Right lobe of liver (tissue), 6 donors: ENCODE results near the gene ADAM10. TPM values are rescaled to one million over a fixed set of nuclear protein-coding genes. Genes with fewer than 3 reads are reported as not detected.

Experiments
- ATAC-seq, 4 donors: fragments of 200-7000 bp; cut with Tn5 transposase; one replicate each; pipeline ENCODE4 v1.9.1; 2020; ENCODE audit warnings: mild to moderate bottlenecking in 4 of 4, moderate library complexity in 4 of 4
- DNase-seq, 3 donors: peaks; one replicate each; pipeline ENCODE4 v3.0.0-alpha.2; 2020
- H3K27ac ChIP-seq, 3 donors: fragments of 200-600 bp; one replicate each; pipeline ENCODE4 v1.8.0; 2022
- H3K27me3 ChIP-seq, 2 donors: fragments of 200-600 bp; one replicate each; pipeline ENCODE4 v1.8.0; 2022
- H3K36me3 ChIP-seq, 4 donors: fragments of 200-600 bp; sonication (generic) in 1 of 4; one replicate each; pipeline versions ENCODE4 v1.5.1 to v1.8.0; 2017 to 2022; ENCODE audit warnings: control low read depth in 1 of 4
- H3K4me1 ChIP-seq, 4 donors: fragments of 200-600 bp; sonication (generic) in 1 of 4; one replicate each; pipeline versions ENCODE4 v1.5.1 to v1.8.0; 2017 to 2022; ENCODE audit warnings: control low read depth in 1 of 4
- H3K4me3 ChIP-seq, 3 donors: fragments of 200-600 bp; one replicate each; pipeline ENCODE4 v1.8.0; 2022
- H3K9me3 ChIP-seq, 4 donors: fragments of 200-600 bp; sonication (generic) in 1 of 4; one replicate each; pipeline versions ENCODE4 v1.5.1 to v1.8.0; 2017 to 2022; ENCODE audit warnings: control low read depth in 1 of 4
- CTCF ChIP-seq, 4 donors: fragments of 200-600 bp in 3 of 4; fragments of 450-650 bp in 1 of 4; IDR thresholded peaks; one replicate each; pipeline versions ENCODE4 v1.5.1 to v1.8.0; 2016 to 2022; ENCODE audit warnings: antibody characterized with exemption in 4 of 4, mild to moderate bottlenecking in 2 of 4
- POLR2A ChIP-seq: fragments of 450-650 bp; IDR thresholded peaks from one replicate; pipeline ENCODE4 v1.6.1; 2017; ENCODE audit warnings: antibody characterized with exemption, mild to moderate bottlenecking
- WGBS: methylation state at CpG from one replicate; pipeline ENCODE4 v1.1.6; 2018; ENCODE audit warnings: low coverage, low lambda C conversion rate; ENCODE audit not compliant: insufficient coverage; ENCODE audit errors: missing lambda C conversion rate; 5-methylcytosine and 5-hydroxymethylcytosine counted together
- intact Hi-C, 2 donors: fragments of 100-400 bp; cut with DNase I; formaldehyde crosslinking; loops; one replicate each; pipeline versions ENCODE4 v1.11.2 to v1.14.1; 2022
- total RNA-seq, 6 experiments: library from RNA; depleted of rRNA in 2 of 6; stranded (reverse); fragments of >200 nt in 2 of 6; fragmentation: NEBNext Ultra II Directional in 3 of 6; extraction: Animal tissue kit (Norgen Biotek cat#: 25700) in 3 of 6; gene quantifications; one replicate each; pipeline versions ENCODE4 v1.1.0 to v1.2.4, GENCODE V29; 2016 to 2023
- donor health status: DM: no; HTN: yes; CAD: no.
- donor health status: DM: no; HTN: no; CAD: no.
- donor health status: DM: no; HTN: no; CAD: no.
- donor health status: DM: no; HTN: yes; CAD: no.
- donor health status: DM: no; HTN: yes; CAD: no.

ADAM10 gene
- total RNA-seq, 6 experiments from 2014 or later, result 24.1 to 78.1 (median 43.3) TPM

DNA sequence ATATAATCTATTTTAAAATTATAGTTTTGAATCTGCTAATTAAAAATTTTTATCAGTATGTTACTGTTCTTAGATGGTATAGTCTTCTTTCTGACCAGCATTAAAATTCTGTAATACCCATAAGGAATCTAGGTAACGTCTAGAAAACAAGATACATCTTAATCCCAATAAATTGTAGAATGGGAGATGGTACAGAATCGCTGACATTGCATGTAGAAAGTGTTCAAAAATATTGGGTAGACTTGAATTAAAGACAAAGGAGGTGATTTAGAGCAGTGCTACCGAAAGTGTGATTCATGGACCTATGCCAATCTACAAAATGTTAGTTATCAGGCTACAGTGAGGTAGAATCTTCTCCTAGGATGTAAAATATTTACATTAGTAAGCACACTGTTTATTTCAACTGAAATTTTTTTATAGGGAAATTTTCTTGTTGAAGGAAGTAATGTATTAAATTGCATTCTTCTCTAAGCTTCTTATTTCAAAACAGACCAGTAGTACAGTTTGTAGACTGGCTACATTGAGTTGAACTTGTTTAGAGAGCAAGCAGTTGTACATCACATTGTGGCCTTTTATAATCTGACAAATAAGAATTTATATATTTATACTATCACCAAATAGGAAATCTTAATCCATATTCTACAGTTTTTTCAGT, 38.7 kb upstream of the ADAM10 start:
- no peaks in the 10 kb centered on the region for H3K36me3 ChIP-seq
- 100% methylated on average over 3 of the region's 3 CpGs for WGBS
- no peaks in the 10 kb centered on the region for H3K27me3 ChIP-seq
- ATAC-seq (no peak), DNase-seq (no peak)
- intact Hi-C loops, result no loop called here
- TF ChIP-seq POLR2A (no peak), CTCF (IDR thresholded peaks at IDR 0.05) (no peak)
- H3K27ac ChIP-seq, result no peak overlapping the region
- H3K4me3 ChIP-seq, result no peak overlapping the region
- no peaks in the 10 kb centered on the region for H3K4me1 ChIP-seq
- no peaks in the 10 kb centered on the region for H3K9me3 ChIP-seq

- Histone ChIP-seq H3K9me3 (no peaks in the 10 kb centered on the region), H3K4me3 (no peak overlapping the region), H3K27me3 (no peaks in the 10 kb centered on the region), H3K4me1 (no peaks in the 10 kb centered on the region), H3K36me3 (no peaks in the 10 kb centered on the region), H3K27ac (no peak overlapping the region)
- 60% methylated on average over 5 of the region's 6 CpGs for WGBS
- ATAC-seq (no peak), DNase-seq (no peak)
- no peak for TF ChIP-seq CTCF (IDR thresholded peaks at IDR 0.05)
- no peak for TF ChIP-seq POLR2A
- intact Hi-C loops, result no loop called here
Observed at GRCh38 chr15:58785355-58785754, 35.8 kb upstream of the ADAM10 start.

DNA sequence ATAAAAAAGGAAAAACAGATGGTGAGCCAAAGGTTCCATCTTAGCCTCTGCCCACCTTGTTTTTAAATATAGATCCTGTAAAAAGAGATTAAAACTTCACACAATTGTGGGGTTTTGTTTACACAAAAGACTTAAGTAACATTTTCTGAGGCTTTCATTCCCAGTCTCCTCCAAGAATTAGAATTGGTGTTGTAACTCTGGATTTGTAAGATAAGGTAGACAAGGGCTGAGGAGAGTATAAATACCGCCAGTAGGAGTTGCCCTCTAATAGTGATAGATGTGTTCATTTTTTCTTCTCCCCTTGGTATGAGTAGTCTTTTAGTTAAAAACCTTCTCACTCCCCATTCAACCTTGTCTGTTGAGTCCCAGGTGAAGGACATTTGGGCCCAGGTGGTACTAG, 30.0 kb upstream of the ADAM10 start:
- 80% methylated on average over 1 of the region's 1 CpG for WGBS
- no peak for TF ChIP-seq CTCF (IDR thresholded peaks at IDR 0.05)
- no peak for TF ChIP-seq POLR2A
- no peaks in the 10 kb centered on the region for H3K4me1 ChIP-seq
- intact Hi-C loops, result no loop called here
- H3K4me3 ChIP-seq, result no peak overlapping the region
- no peak for DNase-seq
- ATAC-seq, result no peak
- no peaks in the 10 kb centered on the region for H3K27me3 ChIP-seq
- H3K36me3 ChIP-seq, result no peaks in the 10 kb centered on the region
- H3K9me3 ChIP-seq, result no peaks in the 10 kb centered on the region
- no peak overlapping the region for H3K27ac ChIP-seq

DNA sequence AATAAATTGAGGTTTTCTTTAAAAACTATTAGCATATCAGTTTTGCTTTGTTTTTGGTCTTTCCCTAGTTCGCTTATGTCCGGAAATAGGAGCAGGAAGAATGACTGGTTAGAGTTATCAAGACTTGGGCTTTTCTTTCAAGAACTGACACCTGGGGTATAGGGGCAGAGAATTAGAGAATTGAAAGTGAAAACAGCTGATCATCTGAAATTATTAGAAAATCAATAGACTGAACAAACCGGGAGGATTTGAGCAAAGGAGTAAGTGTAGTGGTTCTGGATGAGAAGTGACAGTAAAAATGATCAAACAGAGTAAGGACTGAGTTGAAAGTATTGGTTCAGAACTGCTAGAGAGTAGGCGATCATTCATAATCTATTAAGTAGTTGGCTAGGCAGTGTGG, 27.6 kb upstream of the ADAM10 start:
- 57% methylated on average over 4 of the region's 4 CpGs for WGBS
- TF ChIP-seq POLR2A, result no peak
- no peak for TF ChIP-seq CTCF (IDR thresholded peaks at IDR 0.05)

DNA sequence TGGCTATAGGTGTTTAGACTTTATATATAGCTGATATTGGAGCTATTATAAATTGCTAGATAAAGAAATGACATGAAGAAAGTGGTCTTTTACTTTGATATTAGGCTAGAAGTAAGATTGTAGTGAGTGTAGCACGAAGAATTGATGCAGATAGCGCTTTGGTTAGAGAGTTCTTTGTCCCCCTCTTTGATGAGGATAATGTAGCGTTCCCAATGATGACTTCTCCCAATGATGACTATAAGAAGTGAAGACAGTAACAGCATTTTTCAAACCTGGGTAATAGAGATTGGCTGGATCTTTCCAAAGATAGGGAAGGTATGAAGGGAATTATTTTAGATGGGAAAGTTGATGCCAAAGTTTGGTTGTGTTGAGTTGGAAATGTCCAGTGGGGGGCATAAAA, 25.9 kb upstream of the ADAM10 start:
- Histone ChIP-seq H3K36me3 (no peaks in the 10 kb centered on the region), H3K4me3 (no peak overlapping the region), H3K27me3 (no peaks in the 10 kb centered on the region), H3K9me3 (no peaks in the 10 kb centered on the region), H3K27ac (no peak overlapping the region), H3K4me1 (peaks cover 0 to 21% (median 7%) of the 10 kb centered on the region in 4 donors)
- intact Hi-C loops, result no loop called here
- 92% methylated on average over 3 of the region's 3 CpGs for WGBS
- no peak for TF ChIP-seq POLR2A
- no peak for TF ChIP-seq CTCF (IDR thresholded peaks at IDR 0.05)
- ATAC-seq (no peak), DNase-seq (no peak)

More for the DNA sequence above, 27.6 kb upstream of the ADAM10 start:
- no peak for ATAC-seq
- intact Hi-C loops, result no loop called here
- no peak for DNase-seq
- Histone ChIP-seq H3K4me1 (peaks cover 0 to 20% (median 7%) of the 10 kb centered on the region in 4 donors), H3K27me3 (no peaks in the 10 kb centered on the region), H3K27ac (no peak overlapping the region), H3K9me3 (no peaks in the 10 kb centered on the region), H3K4me3 (no peak overlapping the region), H3K36me3 (no peaks in the 10 kb centered on the region)
